Activated CD8-positive, alpha-beta memory T cell treated with anti-CD3 and anti-CD28 coated beads, Interleukin-2, amount 10 ng/mL, durations not matched to agents 7 days and 5 days (primary cell): ENCODE results near the gene NIPAL1. TPM values are rescaled to one million over a fixed set of nuclear protein-coding genes. Genes with fewer than 3 reads are reported as not detected.

Experiments
- ATAC-seq: fragments of 150-1000 bp; cut with Tn5 transposase; one replicate; pipeline ENCODE4 v1.10.0; 2021; ENCODE audit warnings: moderate library complexity
- CTCF ChIA-PET: fragments of 350-600 bp; sonication (Branson Sonifier 250); formaldehyde crosslinking; loops from one replicate; lab custom pipeline; 2021; ENCODE audit warnings: antibody characterized with exemption; lab: Charles Lee
- DNase-seq: peaks from one replicate; pipeline ENCODE4 v3.0.0-alpha.2; 2020
- H3K27ac Mint-ChIP-seq: one replicate; pipeline ENCODE4 v1.8.0; 2021; ENCODE audit warnings: mild to moderate bottlenecking, mixed read lengths
- H3K27me3 Mint-ChIP-seq: one replicate; pipeline ENCODE4 v1.8.0; 2021; ENCODE audit warnings: mixed read lengths
- H3K36me3 Mint-ChIP-seq: one replicate; pipeline ENCODE4 v1.8.0; 2021; ENCODE audit warnings: mild to moderate bottlenecking, mixed read lengths
- H3K4me1 Mint-ChIP-seq: one replicate; pipeline ENCODE4 v1.8.0; 2021; ENCODE audit warnings: mixed read lengths
- H3K4me3 Mint-ChIP-seq: one replicate; pipeline ENCODE4 v1.8.0; 2021; ENCODE audit warnings: mild to moderate bottlenecking, moderate library complexity, mixed read lengths
- H3K9me3 Mint-ChIP-seq: one replicate; pipeline ENCODE4 v1.8.0; 2022; ENCODE audit warnings: low read depth, mixed read lengths
- total RNA-seq, 2 experiments: library from RNA; stranded (reverse); gene quantifications; one replicate each; pipeline ENCODE4 v1.2.3, GENCODE V29; 2021

NIPAL1 gene
- total RNA-seq, 2 experiments from 2014 or later, result 0.35 to 1.4 TPM

- H3K4me1 Mint-ChIP-seq, result peaks cover 3% of the 10 kb centered on the region
- H3K27me3 Mint-ChIP-seq, result peaks cover 35% of the 10 kb centered on the region
- peaks cover 4% of the 10 kb centered on the region for H3K9me3 Mint-ChIP-seq
- no peak overlapping the region for H3K27ac Mint-ChIP-seq
- peaks cover 2% of the 10 kb centered on the region for H3K36me3 Mint-ChIP-seq
- DNase-seq, result no peak
- no peak overlapping the region for H3K4me3 Mint-ChIP-seq
- no peak for ATAC-seq
- CTCF ChIA-PET, result no interaction called here
These were observed 4.8 kb upstream of the NIPAL1 start for GRCh38 chr4:48011722-48012121.

DNA sequence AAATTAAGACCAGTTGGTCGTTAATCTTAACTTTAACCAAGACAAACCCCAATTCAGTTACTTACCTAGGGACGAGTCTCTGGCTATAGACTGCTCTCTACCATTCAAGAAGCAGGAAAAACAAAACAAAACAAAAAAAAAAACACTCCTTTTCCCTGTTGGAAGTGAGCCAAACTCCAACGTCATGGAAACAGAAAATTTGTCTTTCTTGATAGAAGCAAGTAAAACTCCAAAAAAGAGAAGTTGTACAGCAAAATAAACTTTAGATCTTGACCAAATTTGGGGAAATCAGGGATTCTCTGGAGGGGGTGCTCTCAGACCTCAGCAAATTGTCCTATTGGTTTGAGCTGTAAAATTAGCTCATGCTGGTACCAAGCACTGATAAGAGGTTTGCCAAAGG, 3.7 kb upstream of the NIPAL1 start:
- Mint-ChIP-seq H3K27ac (no peak overlapping the region), H3K27me3 (peaks cover 45% of the 10 kb centered on the region)

DNA sequence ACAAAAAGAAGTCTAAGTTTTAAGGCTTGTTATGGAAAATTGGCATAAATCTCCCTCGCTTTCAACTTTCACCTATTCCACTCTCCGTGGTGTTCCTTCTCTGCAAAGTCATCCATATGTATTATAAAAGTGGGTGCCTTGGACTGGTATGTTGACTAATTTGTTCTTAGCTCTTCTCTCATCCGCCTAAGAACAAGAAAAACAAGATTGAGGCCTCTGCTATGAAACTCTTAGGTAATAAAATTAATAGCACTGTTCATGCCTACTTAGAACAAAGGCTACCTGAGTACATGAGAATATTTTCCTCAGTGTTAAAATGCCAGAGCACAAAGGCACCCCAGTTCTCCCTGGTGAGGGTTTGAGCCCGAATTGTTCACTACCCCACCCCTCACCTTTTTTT, 1.4 kb upstream of the NIPAL1 start:
- CTCF ChIA-PET, result no interaction called here
- Mint-ChIP-seq H3K4me1 (peaks cover 9% of the 10 kb centered on the region), H3K27me3 (peaks cover 67% of the 10 kb centered on the region)

More for the DNA sequence above, 3.7 kb upstream of the NIPAL1 start:
- no peaks in the 10 kb centered on the region for H3K36me3 Mint-ChIP-seq
- CTCF ChIA-PET, result no interaction called here
- ATAC-seq, result no peak
- H3K4me1 Mint-ChIP-seq, result peaks cover 9% of the 10 kb centered on the region
- H3K9me3 Mint-ChIP-seq, result peaks cover 4% of the 10 kb centered on the region
- no peak for DNase-seq
- no peak overlapping the region for H3K4me3 Mint-ChIP-seq

GRCh38 chr4:48015678-48016077, 894 bp upstream of the NIPAL1 start:
- ATAC-seq (no peak), DNase-seq (no peak)
- Mint-ChIP-seq H3K36me3 (no peaks in the 10 kb centered on the region), H3K4me1 (peaks cover 9% of the 10 kb centered on the region), H3K27me3 (peaks cover 71% of the 10 kb centered on the region), H3K27ac (no peak overlapping the region), H3K4me3 (peak overlapping the region; percentile 71), H3K9me3 (no peaks in the 10 kb centered on the region)
- CTCF ChIA-PET, result no interaction called here

More for the DNA sequence above, 1.4 kb upstream of the NIPAL1 start:
- Mint-ChIP-seq H3K9me3 (no peaks in the 10 kb centered on the region), H3K4me3 (no peak overlapping the region), H3K27ac (no peak overlapping the region), H3K36me3 (no peaks in the 10 kb centered on the region)
- no peak for DNase-seq
- ATAC-seq, result no peak

GRCh38 chr4:48017108-48017571, 568 bp downstream of the NIPAL1 start:
- peaks cover 11% of the 10 kb centered on the region for H3K4me1 Mint-ChIP-seq
- CTCF ChIA-PET, result interaction anchor here (1.8 kb wide), 1 partner anchor 14 kb away, joined by 6 read pairs; no protein-coding TSS in a partner anchor
- ATAC-seq (peak; percentile 12), DNase-seq (no peak)
- no peaks in the 10 kb centered on the region for H3K36me3 Mint-ChIP-seq
- peak overlapping the region; percentile 71 for H3K4me3 Mint-ChIP-seq
- no peak overlapping the region for H3K27ac Mint-ChIP-seq
- H3K9me3 Mint-ChIP-seq, result no peaks in the 10 kb centered on the region
- H3K27me3 Mint-ChIP-seq, result peaks cover 69% of the 10 kb centered on the region

GRCh38 chr4:48018112-48018511, 1.5 kb downstream of the NIPAL1 start:
- Mint-ChIP-seq H3K36me3 (no peaks in the 10 kb centered on the region), H3K4me3 (no peak overlapping the region), H3K27ac (no peak overlapping the region), H3K27me3 (peaks cover 72% of the 10 kb centered on the region), H3K4me1 (peaks cover 11% of the 10 kb centered on the region), H3K9me3 (no peaks in the 10 kb centered on the region)
- ATAC-seq (no peak), DNase-seq (no peak)
- CTCF ChIA-PET, result interaction anchor here (0.9 to 1.8 kb wide), 4 partner anchors 15 to 222 kb away, joined by 3 to 6 read pairs (median 6); no protein-coding TSS in a partner anchor

- H3K27ac Mint-ChIP-seq, result no peak overlapping the region
- H3K4me3 Mint-ChIP-seq, result no peak overlapping the region
- H3K4me1 Mint-ChIP-seq, result peaks cover 9% of the 10 kb centered on the region
- no peaks in the 10 kb centered on the region for H3K36me3 Mint-ChIP-seq
- ATAC-seq (no peak), DNase-seq (no peak)
- H3K27me3 Mint-ChIP-seq, result peaks cover 54% of the 10 kb centered on the region
- CTCF ChIA-PET, result no interaction called here
- no peaks in the 10 kb centered on the region for H3K9me3 Mint-ChIP-seq
These were observed 4.5 kb downstream of the NIPAL1 start for GRCh38 chr4:48021100-48021499.

GRCh38 chr4:48022192-48022799, 5.7 kb downstream of the NIPAL1 start:
- CTCF ChIA-PET, result no interaction called here
- Mint-ChIP-seq H3K9me3 (no peaks in the 10 kb centered on the region), H3K27me3 (peaks cover 48% of the 10 kb centered on the region), H3K36me3 (no peaks in the 10 kb centered on the region), H3K27ac (no peak overlapping the region), H3K4me1 (peaks cover 5% of the 10 kb centered on the region), H3K4me3 (no peak overlapping the region)
- ATAC-seq, result no peak
- DNase-seq, result no peak

- DNase-seq, result no peak
- CTCF ChIA-PET, result interaction anchor here (1.2 kb wide), 1 partner anchor 148 kb away, joined by 3 read pairs; no protein-coding TSS in a partner anchor
- peaks cover 9% of the 10 kb centered on the region for H3K4me1 Mint-ChIP-seq
- H3K27me3 Mint-ChIP-seq, result peaks cover 33% of the 10 kb centered on the region
- H3K4me3 Mint-ChIP-seq, result no peak overlapping the region
- no peaks in the 10 kb centered on the region for H3K9me3 Mint-ChIP-seq
- no peak overlapping the region for H3K27ac Mint-ChIP-seq
- no peak for ATAC-seq
- no peaks in the 10 kb centered on the region for H3K36me3 Mint-ChIP-seq
These were observed 8.0 kb downstream of the NIPAL1 start for GRCh38 chr4:48024522-48024921.

DNA sequence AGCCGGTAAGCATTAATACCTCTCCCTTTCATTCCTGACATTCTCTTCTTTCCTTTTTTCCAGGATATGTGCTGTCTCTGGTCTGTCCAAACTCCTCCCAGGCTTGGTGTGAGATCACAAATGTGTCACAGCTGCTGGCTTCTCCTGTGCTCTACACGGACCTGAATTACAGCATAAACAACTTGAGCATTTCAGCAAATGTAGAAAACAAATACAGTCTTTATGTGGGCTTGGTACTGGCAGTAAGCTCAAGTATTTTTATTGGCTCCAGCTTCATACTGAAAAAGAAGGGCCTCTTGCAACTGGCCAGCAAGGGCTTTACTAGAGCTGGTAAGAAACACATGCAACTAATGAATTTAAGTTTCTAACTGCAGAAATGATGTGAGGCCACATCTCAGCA, 8.4 kb downstream of the NIPAL1 start:
- Mint-ChIP-seq H3K4me1 (peaks cover 9% of the 10 kb centered on the region), H3K27me3 (peaks cover 32% of the 10 kb centered on the region), H3K4me3 (no peak overlapping the region), H3K27ac (no peak overlapping the region), H3K36me3 (no peaks in the 10 kb centered on the region), H3K9me3 (no peaks in the 10 kb centered on the region)
- ATAC-seq (no peak), DNase-seq (no peak)
- CTCF ChIA-PET, result interaction anchor here (1.2 kb wide), 2 partner anchors 9 to 149 kb away, joined by 3 read pairs; no protein-coding TSS in a partner anchor

DNA sequence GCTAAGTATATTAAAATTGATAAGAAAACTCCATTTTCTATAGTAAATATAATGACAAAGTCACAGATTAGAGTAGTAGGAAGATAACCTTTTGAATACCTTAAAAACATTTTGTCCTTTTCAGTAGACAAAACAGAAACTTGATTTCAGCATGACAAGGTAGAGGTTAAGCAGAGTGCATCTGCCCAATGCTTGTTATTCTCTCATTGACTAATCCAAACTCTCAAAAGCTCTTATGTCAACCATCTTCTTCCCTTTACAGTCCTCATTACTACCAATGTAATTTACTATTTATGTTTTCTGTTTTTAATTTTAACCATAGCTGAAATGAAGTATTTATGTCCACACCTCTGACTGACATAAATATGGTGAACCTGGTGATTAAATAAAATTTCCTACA, 11.1 kb downstream of the NIPAL1 start:
- no peak for DNase-seq
- no peak for ATAC-seq

DNA sequence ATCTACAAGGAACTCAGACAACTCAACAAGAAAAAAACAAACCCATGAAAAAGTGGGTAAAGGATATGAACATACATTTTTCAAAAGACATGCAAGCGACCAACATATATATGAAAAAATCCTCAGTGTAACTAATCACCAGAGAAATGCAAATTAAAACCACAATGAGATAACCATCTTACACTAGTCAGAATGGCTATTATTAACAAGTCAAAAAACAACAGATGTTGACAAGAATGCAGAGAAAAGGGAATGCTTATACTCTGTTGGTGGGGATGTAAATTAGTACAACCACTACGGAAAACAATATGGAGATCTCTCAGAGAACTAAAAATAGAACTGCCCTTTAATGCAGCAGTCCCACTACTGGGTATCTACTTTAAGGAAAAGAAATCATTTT, 12.1 kb downstream of the NIPAL1 start:
- H3K9me3 Mint-ChIP-seq, result no peaks in the 10 kb centered on the region
- H3K4me1 Mint-ChIP-seq, result peaks cover 7% of the 10 kb centered on the region
- DNase-seq, result no peak
- CTCF ChIA-PET, result no interaction called here
- ATAC-seq, result no peak
- peaks cover 23% of the 10 kb centered on the region for H3K27me3 Mint-ChIP-seq
- H3K36me3 Mint-ChIP-seq, result no peaks in the 10 kb centered on the region
- H3K4me3 Mint-ChIP-seq, result no peak overlapping the region
- no peak overlapping the region for H3K27ac Mint-ChIP-seq

More for the DNA sequence above, 11.1 kb downstream of the NIPAL1 start:
- H3K9me3 Mint-ChIP-seq, result no peaks in the 10 kb centered on the region
- H3K4me3 Mint-ChIP-seq, result no peak overlapping the region
- CTCF ChIA-PET, result no interaction called here
- H3K27me3 Mint-ChIP-seq, result peaks cover 21% of the 10 kb centered on the region
- peaks cover 7% of the 10 kb centered on the region for H3K4me1 Mint-ChIP-seq
- H3K27ac Mint-ChIP-seq, result no peak overlapping the region
- no peaks in the 10 kb centered on the region for H3K36me3 Mint-ChIP-seq

- ATAC-seq, result no peak
- no peak overlapping the region for H3K27ac Mint-ChIP-seq
- no peaks in the 10 kb centered on the region for H3K36me3 Mint-ChIP-seq
- no peaks in the 10 kb centered on the region for H3K9me3 Mint-ChIP-seq
- CTCF ChIA-PET, result interaction anchor here (0.9 kb wide), 1 partner anchor 57 kb away, joined by 3 read pairs; no protein-coding TSS in a partner anchor
- no peak for DNase-seq
- peaks cover 21% of the 10 kb centered on the region for H3K27me3 Mint-ChIP-seq
- H3K4me1 Mint-ChIP-seq, result peaks cover 7% of the 10 kb centered on the region
- H3K4me3 Mint-ChIP-seq, result no peak overlapping the region
These were observed 13.9 kb downstream of the NIPAL1 start for GRCh38 chr4:48030470-48030869.
